H1 (cell line): ENCODE results near the gene ARID5A. TPM values are rescaled to one million over a fixed set of nuclear protein-coding genes. Genes with fewer than 3 reads are reported as not detected.

Experiments
- CBX5 ChIP-seq: fragments of 300-800, 300-1000 bp; sonication (generic); IDR thresholded peaks from 2 replicates; pipeline ENCODE4 v1.7.1; 2016; ENCODE audit warnings: antibody characterized with exemption, low read length, low read depth
- EZH2 ChIP-seq: fragments of 200-600 bp; sonication (generic); IDR thresholded peaks from 2 replicates; pipeline ENCODE4 v1.7.1; 2012; ENCODE audit warnings: low read depth, mild to moderate bottlenecking, moderate library complexity, low read length, inconsistent platforms; ENCODE audit not compliant: severe bottlenecking
- FOSL1 ChIP-seq: IDR thresholded peaks from 2 replicates; pipeline ENCODE4 v1.6.1; 2011; ENCODE audit warnings: mild to moderate bottlenecking, low read depth, low read length, moderate library complexity; ENCODE audit not compliant: insufficient read depth
- KDM5A ChIP-seq: fragments of 200-600 bp; IDR thresholded peaks from 2 replicates; pipeline ENCODE4 v1.7.1; 2012; ENCODE audit warnings: mild to moderate bottlenecking, low read length, inconsistent platforms, mixed read lengths
- SIN3A ChIP-seq, 2 experiments: IDR thresholded peaks in 1 of 2; conservative IDR thresholded peaks in 1 of 2; 2 replicates each; pipeline ENCODE4 v1.6.1; 2011 to 2012; ENCODE audit warnings: low read length in 2 of 2, improper control_type of control experiment in 1 of 2, low read depth in 1 of 2, mild to moderate bottlenecking in 1 of 2
- SP1 ChIP-seq: IDR thresholded peaks from 2 replicates; pipeline ENCODE4 v1.6.1; 2011; ENCODE audit warnings: low read depth, low read length
- YY1 ChIP-seq: IDR thresholded peaks from 2 replicates; pipeline ENCODE4 v1.6.1; 2011; ENCODE audit warnings: low read depth, mild to moderate bottlenecking, low read length
- polyA plus RNA-seq, 7 experiments: library from polyadenylated mRNA; depleted of rRNA in 3 of 7; stranded (reverse) in 5 of 7; unstranded in 2 of 7; fragments of >200 nt in 5 of 7; fragments of 200-250 nt in 2 of 7; gene quantifications; 1 replicate in 5 of 7; 2 replicates in 1 of 7; 4 replicates in 1 of 7; pipeline versions ENCODE4 v1.2.1 to v1.2.3, GENCODE V29; 2011 to 2013; ENCODE audit warnings: missing spikeins in 2 of 7, mixed read lengths in 2 of 7
- total RNA-seq: library from RNA; stranded (reverse); fragmentation: NEBNext Ultra II Directional; extraction: Animal tissue kit (Norgen Biotek cat#: 25700); gene quantifications from 2 replicates; pipeline ENCODE4 v1.2.1, GENCODE V29; 2021
- TF ChIP-seq, protein P1 (sequence below): IDR thresholded peaks from 2 replicates; pipeline ENCODE4 v1.6.1; 2012; ENCODE audit warnings: inconsistent platforms

Gene ARID5A
- total and polyA plus RNA-seq, 2 of the 8 experiments (the other 6 are each of a cell fraction or from before 2014, with no cell fraction given): 3.3 to 5.3 TPM

DNA sequence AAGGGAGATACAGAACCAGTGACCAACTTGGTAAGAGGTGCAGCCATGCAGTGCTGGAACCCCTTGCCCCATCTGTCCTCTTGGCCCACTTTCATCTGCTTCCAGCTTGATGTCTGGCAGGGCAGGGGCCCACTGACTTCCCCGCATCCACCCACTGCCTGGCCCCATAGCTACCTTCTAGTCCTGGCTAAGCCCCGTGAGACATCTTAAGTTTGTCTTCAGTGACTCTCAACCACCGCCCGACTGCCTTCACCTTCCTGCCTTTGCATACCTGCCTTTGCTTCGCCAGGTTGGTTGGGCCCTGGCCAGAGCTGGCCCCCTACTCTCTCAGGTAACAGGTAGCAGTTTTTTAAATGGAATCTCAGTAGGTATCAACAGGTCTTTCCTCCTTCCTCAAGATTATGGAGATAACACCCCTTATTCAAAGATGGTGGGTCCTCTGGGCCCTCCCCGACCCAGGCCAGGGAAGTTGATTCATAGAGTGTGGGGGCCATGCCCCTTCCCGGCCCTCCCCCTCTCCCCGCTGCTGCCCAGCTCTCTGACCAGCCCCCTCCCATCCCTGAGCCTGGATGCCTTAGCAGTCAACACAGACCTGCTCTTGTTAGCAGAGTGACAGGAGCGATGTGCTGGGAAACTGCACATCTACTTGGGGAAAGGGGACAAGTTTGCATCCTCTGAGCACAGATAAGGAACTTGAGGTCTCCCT, 2.8 kb downstream of the ARID5A start (continued):
- TF ChIP-seq EZH2 (no peak), CBX5 (no peak), YY1 (no peak), SP1 (no peak), KDM5A (no peak), SIN3A (conservative IDR thresholded peaks at IDR 0.05 in 1 of 2, IDR thresholded peaks at IDR 0.05 in 1 of 2; ENCODE audit: low read depth in 1 of 2, low read length in 2 of 2) (no peak), FOSL1 (no peak)
- TF ChIP-seq, protein P1, sequence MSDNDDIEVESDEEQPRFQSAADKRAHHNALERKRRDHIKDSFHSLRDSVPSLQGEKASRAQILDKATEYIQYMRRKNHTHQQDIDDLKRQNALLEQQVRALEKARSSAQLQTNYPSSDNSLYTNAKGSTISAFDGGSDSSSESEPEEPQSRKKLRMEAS: no peak
